Left cardiac atrium (tissue), 4 donors: ENCODE measurements around the gene ELAVL3. TPM values are rescaled to one million over a fixed set of nuclear protein-coding genes. Genes with fewer than 3 reads are reported as not detected.
"Not testable (repeated sequence)": the region's sequence is repeated elsewhere in the genome, so short reads cannot be mapped to it uniquely, and the experiment has no call there.

Source experiments
- ATAC-seq, 2 donors: fragments of 200-7000 bp; cut with Tn5 transposase; one replicate each; pipeline ENCODE4 v1.9.1; 2020; ENCODE audit warnings: mild to moderate bottlenecking in 2 of 2, moderate library complexity in 2 of 2
- DNase-seq: peaks from one replicate; pipeline ENCODE4 v3.0.0-alpha.2; 2020
- intact Hi-C, 2 donors: fragments of 100-400 bp; cut with DNase I; formaldehyde crosslinking; loops; one replicate each; pipeline versions ENCODE4 v1.14.1 to v1.15.1; 2022 to 2023
- total RNA-seq, 2 donors: library from RNA; stranded (reverse); fragmentation: NEBNext Ultra II Directional; extraction: Animal tissue kit (Norgen Biotek cat#: 25700); gene quantifications; one replicate each; pipeline ENCODE4 v1.2.1, GENCODE V29; 2021
- donor health status: DM: no; HTN: yes; CAD: no.
- donor health status: DM: no; HTN: yes; CAD: no; lungs with severe emphysema.
- donor health status: DM: yes; HTN: yes; CAD: no.
- donor health status: Dilated cardiomyopathy.

The ELAVL3 gene
- total RNA-seq, 2 donors from 2014 or later = 0.24 to 0.50 TPM

DNA sequence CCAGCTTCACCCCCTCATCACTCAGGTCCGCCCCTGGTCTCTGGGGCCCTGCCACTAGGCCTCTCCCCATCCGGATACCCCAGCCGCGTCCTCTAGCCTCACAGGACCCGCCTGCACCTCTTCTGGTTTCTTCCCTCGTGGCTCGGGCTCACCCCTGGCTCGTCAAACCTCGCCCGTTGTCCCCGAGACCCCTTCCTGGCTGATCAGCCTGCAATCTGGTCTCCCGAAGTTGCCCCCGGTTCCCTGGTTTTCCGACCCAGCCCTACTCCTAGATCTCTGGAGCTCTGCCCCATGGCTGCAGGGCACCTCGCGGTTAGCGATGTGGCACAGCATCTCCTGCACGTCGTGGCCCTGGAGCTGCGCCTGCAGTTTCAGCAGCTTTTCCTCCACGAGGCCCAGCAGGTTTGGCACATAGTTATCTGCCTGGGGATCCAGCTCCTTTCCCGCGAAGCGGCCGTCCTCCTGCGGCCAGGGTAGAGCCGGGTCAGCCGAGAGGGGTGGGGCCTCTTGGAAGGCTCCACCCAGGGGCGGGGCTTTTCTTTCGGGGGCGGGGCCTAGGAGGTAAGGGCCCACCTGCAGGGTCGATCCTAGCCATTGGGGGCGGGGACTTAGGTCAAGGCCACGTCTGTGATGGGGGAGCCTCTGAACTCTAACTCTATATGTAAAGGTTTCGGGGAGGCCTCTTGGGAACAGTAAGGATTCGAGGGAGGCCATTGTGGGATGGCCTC lies 59.3 kb downstream of the ELAVL3 start:
- DNase-seq (peak; percentile 71), ATAC-seq (peak; percentile 27 to 63)
- intact Hi-C loops = no loop called here

DNA sequence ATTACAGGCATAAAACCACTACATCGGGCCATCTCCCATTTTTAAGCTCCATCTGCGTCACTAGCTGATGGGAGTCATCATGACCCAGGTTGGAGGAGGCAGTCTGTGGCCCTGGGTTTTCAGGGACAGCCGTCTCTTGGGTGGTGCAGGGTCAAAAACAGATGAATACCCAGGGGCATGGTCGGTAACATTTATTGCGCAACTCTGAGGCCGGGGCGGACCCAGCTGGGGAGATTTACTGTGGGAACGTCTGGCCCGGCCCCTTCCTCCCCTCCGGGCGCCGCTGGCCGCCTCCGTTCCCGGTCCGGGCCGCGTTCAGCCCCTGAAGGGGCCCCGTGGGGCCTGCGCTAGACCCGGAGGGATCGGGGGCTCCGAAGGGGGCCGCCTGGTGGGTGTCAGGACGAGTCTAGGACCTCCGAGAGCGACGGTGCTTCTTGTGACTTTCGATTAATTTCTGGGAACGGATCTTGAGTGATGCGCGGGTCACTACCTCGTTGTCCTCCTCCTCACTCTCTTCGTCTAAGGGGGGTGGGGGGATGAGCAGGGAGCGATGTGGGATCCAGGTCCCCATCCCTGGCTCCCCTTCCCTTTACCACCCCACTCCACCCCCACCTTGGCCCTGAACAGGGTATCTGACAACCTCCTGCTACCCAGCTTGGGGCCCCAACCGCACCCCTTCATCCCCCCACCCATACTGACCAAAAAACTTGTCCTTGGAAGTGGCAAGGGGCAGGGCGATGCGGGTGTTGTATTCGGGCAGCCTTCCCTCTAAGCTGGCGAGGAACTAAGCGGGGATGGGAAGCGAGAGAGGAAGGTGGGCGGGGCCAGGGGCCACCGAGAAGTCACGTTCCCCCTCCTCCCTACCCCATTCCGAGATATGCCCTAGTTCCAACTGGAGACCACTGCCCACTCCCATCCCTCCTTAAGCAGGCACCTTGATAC lies 60.1 kb downstream of the ELAVL3 start:
- DNase-seq = peak; percentile 78
- ATAC-seq = peak; percentile 40 to 43
- intact Hi-C loops = no loop called here

DNA sequence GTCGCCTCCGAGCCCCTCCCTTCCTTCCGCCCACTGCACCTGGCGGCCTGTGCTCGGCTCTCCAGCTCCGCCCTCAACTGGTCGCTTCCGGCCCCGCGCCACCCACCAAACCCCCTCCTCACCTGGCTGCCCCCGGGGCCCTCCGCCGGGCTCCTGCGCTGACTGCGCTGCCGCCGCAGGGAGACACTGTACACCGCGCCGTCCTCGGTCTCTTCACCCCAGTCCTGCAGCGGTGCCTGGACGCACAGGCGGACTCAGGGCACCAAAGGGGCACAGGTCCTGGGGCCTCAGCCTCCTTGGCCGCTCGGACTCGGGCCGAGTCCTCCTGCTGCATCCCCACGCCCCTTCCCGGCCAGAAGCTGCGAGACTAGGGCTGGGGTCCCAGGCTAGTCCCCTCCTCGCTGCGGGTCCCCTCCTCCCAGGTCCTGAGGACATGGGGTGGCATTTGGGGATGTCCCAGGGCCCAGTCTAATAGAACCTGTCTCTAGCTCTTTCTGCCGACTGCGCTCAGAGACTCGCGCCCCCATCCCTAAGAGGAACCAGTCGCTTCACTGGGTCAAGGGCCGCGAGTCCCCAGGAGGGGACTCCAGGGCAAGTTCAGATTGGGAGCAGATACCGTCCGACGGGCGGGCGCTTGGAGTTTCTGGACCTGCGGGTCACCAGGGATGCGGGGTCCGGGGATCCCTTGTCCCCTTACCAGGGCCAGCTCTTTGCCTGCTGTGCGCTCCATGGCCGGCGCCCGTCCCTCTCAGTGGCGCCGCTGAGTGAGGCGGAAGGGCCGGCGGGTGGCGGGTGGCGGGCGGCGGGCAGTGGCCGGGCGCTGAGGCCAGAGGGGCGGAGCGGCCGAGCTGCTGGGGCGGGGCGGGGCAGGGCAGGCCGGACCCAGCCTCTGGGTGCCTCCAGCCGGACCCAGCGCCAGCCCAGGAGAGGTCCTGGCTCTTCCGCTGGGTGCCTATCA lies 62.0 kb downstream of the ELAVL3 start, which contains the start of gene RGL3:
Gene RGL3, minus strand, starts transcription at position 766 of the 958 bp plus-strand sequence. Its CDS starts 36 bp downstream, at position 730.
- ATAC-seq (peak; percentile 69 to 73), DNase-seq (peak; percentile 71)

DNA sequence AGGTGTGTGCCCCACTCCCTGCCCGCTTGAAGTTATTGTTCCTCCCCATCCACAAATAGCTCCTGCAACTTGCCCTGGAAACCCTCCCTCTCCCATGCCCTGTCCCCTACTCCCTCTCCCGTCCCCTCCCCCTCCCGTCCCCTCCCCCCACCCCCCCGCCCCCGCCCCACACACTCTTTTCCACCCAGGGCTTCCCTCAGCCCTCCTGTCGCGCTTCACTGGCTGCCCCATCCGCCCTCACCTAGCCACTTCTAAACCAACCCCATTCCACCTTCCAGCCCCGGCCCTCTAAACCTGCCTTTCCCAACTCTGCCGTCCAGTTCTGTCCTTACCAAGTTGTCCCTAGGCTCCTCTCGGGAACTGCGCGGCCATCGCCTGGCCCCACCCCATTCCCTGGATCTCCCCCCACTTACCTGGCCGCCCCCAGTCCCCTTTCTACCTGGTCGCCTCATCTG lies 62.7 kb downstream of the ELAVL3 start:
- ATAC-seq (no peak), DNase-seq (no peak)
- intact Hi-C loops = no loop called here

More for the DNA sequence above, 62.0 kb downstream of the ELAVL3 start, which contains the start of gene RGL3:
- intact Hi-C loops = no loop called here

DNA sequence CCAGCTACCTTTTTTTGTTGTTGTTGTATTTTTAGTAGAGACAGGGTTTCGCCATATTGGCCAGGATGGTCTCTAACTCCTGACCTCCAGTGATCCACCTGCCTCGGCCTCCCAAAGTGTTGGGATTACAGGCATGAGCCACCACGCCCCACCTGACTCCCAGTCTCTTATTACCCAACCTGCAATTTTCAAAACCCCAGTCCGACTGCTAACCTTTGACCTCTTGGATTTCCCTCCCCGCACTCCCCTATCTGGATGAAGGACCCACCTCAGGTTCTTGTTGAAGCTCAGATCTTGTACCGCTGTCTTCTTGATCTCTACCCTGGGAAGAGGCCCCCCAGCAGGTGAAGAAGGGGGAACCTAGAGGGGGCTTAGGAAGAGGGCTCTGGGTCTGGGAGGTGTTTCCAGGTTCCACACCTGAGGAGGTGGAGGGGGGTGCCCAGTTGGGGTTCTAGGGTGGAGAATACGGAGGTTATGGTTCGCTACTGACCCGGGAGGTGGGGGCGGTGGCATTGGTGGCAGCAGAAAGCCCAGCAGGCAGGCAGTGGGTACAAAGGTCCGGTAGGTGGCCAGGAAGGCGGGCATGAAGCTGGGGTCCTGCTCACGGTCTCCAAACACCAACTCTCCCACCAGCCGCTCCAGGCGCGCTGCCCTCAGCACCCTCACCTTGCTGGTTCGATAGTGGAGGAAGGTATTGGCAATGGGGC lies 64.3 kb downstream of the ELAVL3 start:
- DNase-seq (no peak), ATAC-seq (no peak)
- intact Hi-C loops = no loop called here

DNA sequence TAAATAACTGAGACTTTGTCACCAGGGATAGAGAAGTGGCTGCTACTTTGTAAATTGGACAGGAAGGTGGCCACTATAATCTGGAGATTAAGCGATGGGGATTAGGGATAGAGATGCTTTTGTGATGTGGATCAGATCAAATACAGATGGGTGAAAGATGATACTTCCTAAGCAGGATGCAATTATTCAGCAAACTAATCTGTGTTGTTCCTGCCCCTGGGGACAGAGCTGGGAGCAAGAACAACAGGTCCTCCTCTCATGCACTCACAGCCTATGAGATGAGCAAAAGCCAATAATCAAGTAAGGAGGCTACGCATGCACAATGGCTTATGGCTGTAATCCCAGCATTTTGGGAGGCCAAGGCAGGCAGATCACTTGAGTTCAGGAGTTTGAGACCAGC lies 66.3 kb downstream of the ELAVL3 start:
- intact Hi-C loops = no loop called here
- ATAC-seq (no peak), DNase-seq (no peak)

DNA sequence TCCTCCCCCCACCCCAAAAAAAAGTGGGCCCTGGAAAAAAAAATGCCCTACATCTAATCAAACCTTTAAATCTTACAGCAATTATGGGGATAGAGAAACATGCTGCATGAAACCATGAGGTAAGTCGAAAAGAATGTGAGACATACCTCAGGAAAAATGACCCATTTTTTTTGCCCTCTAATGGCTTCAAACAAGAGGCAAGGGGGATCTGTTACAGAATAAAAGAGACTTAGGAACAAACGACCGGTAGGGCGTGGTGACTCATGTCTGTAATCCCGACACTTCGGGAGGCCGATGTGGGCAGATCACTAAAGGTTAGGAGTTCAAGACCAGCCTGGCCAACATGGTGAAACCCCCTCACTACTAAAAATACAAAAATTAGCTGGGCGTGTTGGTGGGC lies 70.2 kb downstream of the ELAVL3 start:
- ATAC-seq (no peak), DNase-seq (no peak)
- intact Hi-C loops = no loop called here

DNA sequence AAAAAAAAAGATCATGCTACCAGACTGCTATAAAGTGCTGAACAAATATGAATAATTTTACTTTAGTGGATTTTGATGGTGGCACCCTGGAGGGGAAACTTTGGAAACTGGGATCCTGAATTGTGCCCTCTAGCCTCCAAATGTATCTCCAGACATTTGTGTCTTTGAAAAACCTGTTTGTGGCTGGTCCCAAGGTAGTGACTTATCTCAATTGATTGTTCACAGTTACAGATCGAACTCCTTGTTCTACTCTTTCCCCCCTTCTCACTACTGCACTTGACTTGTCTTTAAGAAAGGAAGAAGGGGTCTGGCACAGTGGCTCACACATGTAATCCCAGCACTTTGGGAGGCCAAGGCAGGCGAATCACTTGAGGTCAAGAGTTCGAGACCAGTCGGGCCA lies 72.3 kb downstream of the ELAVL3 start:
- intact Hi-C loops = no loop called here
- DNase-seq = no peak
- no peak for ATAC-seq

DNA sequence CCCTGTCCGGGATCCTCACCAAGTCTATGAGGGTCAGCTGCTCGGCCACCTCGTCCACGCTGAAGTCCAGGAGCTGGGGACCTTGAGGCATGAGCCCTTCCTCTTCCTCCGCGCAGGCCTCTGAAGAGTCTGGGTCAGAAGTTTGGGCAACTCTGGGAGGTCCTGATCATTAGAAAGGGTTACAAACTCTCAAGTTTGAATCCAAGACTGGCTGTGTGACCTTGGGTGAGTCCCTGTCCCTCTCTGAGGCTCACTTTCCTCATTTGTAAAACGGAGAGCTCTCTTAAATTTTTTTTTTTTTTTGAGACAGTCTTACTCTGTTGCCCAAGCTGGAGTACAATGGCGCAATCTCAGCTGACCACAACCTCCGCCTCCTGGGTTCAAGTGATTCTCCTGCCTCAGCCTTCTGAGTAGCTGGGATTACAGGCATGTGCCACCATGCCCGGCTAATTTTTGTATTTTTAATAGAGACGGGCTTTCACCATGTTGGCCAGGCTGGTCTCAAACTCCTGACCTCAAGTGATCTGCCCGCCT lies 74.1 kb downstream of the ELAVL3 start:
- intact Hi-C loops, ATAC-seq, DNase-seq: not testable (repeated sequence)

DNA sequence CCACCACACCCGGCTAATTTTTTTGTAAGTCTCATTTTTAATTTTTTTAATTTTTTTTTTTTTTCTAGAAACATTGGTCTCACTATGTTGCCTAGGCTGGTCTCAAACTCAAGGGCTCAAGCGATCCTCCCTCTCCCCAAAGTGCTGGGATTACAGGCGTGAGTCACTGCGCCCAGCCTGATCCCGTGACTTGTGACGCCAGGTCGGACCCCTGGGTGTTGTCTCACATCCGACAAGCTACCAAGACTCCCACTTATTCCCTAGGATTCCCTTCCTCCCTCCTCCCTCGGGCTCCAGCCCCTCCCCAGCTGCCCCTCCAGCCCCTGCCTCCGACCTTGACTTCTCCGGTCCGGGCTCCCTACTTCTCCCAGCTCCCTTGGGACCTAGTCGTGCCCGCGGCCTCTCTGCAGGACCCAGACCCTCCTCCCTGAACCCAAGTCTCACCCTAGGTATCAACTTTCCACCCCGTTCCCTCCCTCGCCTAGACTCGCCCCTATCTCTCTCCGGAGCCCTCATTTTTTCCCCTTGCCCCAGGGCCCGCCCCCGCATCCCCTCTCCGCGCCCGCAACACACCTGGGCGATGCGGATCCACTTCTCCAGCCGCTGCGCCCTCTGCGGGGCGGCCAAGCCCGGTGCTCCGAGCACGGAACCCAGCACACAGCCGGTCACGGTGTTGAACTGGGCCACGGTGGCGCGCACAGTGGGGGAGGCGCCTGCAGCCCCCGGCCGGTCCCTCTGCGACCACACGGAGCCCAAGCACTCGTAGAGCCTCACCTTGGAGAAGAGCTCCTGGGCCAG lies 74.8 kb downstream of the ELAVL3 start:
- intact Hi-C loops = no loop called here
- ATAC-seq (peak; percentile 73 to 80), DNase-seq (peak; percentile 44)

DNA sequence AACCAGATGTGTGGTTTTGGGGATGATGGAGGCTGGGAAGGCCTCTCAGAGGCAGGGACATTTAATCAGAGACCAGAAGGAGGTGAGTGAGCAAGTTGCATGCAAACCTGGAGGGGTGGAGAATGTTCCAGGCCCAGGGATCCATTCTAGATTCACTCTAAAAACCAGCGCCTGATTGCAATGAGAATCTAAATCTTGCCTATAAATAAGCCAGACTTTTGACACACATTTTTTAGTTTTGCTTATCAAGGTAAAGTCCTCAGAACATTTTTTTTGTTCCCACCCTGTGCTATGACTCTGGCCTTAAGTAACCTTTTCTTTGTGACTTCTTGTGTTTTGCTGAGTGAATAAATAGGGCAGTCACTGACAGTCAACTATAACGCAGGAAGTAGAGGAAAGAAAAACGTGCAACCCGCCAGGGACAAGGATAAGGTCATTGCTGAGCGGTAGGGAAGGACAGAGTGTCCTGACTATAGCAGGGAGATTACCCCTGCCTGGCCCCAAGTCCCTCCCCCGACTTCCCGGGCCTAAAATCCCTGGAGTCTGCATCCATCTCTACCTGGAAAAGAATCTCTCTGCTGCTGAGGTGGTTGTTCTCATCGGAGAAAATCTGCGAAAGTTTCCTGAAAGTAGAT lies 76.1 kb downstream of the ELAVL3 start:
- no peak for DNase-seq
- ATAC-seq = peak in 1 of 2 donors; percentile 11
- intact Hi-C loops = no loop called here

DNA sequence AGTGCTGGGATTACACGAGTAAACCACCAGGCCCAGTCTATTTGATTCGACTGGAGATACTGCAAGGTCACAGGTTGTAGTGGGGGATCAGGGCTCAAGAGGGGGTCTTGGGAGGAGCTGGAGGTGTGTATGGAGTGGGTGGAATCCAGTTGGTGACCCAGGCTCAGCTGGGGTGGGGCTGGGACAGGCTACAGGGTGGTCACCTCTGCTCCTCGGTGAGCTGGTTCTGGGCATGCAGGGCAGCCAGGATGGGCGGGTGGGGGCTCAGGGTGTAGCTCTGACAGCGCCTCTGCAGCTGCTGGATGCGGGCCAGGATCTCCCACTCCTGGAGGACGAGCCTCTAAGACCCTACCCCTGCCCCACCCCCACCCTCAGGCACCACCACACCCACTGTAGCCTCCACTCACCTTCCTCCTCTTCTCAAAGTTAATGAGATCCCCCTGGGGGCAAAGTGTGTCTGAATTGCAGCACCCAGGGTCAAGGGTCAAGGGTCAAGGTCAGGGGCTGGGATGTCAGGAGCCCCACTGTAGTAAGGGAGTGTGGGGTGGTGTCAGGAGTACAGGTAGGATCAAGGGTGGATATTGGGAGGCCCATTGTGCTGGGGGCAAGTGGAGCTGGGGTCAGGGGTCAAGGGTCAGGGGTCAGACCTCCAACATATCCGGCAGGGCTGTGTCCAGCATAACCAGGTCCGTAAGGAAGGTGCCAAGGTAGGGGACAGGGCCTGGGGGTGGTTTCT lies 78.9 kb downstream of the ELAVL3 start:
- no peak for DNase-seq
- no peak for ATAC-seq
- intact Hi-C loops = no loop called here
